Psoas muscle (tissue), 8 donors: ENCODE results near the gene ITGB3. TPM values are rescaled to one million over a fixed set of nuclear protein-coding genes. Genes with fewer than 3 reads are reported as not detected.

ENCODE experiments used
- ATAC-seq, 4 donors: fragments of 200-7000 bp; cut with Tn5 transposase; one replicate each; pipeline ENCODE4 v1.9.1; 2020; ENCODE audit warnings: moderate library complexity in 3 of 4, mild to moderate bottlenecking in 2 of 4
- DNase-seq, 2 donors: peaks; one replicate each; pipeline ENCODE4 v3.0.0-alpha.2; 2020
- H3K27ac ChIP-seq: fragments of 200-600 bp; one replicate; pipeline ENCODE4 v1.8.0; 2022
- H3K27me3 ChIP-seq, 3 donors: fragments of 200-600 bp in 1 of 3; one replicate each; pipeline versions ENCODE4 v1.6.1 to v1.8.0; 2013 to 2022; ENCODE audit warnings: low read length in 2 of 3, mild to moderate bottlenecking in 2 of 3, moderate library complexity in 1 of 3; ENCODE audit not compliant: insufficient read depth in 3 of 3
- H3K36me3 ChIP-seq, 2 donors: fragments of 200-600 bp in 1 of 2; one replicate each; pipeline versions ENCODE4 v1.6.1 to v1.8.0; 2013 to 2022; ENCODE audit warnings: low read depth in 1 of 2, mild to moderate bottlenecking in 1 of 2, moderate library complexity in 1 of 2; ENCODE audit not compliant: insufficient read depth in 1 of 2
- H3K4me1 ChIP-seq: fragments of 200-600 bp; one replicate; pipeline ENCODE4 v1.8.0; 2022
- H3K4me3 ChIP-seq: fragments of 200-600 bp; one replicate; pipeline ENCODE4 v1.8.0; 2022; ENCODE audit warnings: mild to moderate bottlenecking
- H3K9me3 ChIP-seq: fragments of 200-600 bp; one replicate; pipeline ENCODE4 v1.8.0; 2022
- WGBS, 3 donors: extraction: QIAGEN DNeasy Blood & Tissue Kit; methylation state at CpG; one replicate each; pipeline versions ENCODE4 v1.1.6 to v1.1.7; 2013; 5-methylcytosine and 5-hydroxymethylcytosine counted together
- intact Hi-C, 2 donors: fragments of 100-400 bp; cut with DNase I; formaldehyde crosslinking; loops; one replicate each; pipeline versions ENCODE4 v1.11.0 to v1.14.2; 2022
- polyA plus RNA-seq, 3 donors: library from polyadenylated mRNA; stranded (reverse); fragments of 200-250 nt; gene quantifications; one replicate each; pipeline ENCODE4 v1.2.3, GENCODE V29; 2013
- total RNA-seq, 4 donors: library from RNA; stranded (reverse); fragmentation: NEBNext Ultra II Directional in 2 of 4; extraction: Animal tissue kit (Norgen Biotek cat#: 25700) in 2 of 4; gene quantifications; one replicate each; pipeline versions ENCODE4 v1.2.1 to v1.2.4, GENCODE V29; 2021 to 2023
- TF ChIP-seq, protein P1 (sequence below): fragments of 200-600 bp; IDR thresholded peaks from one replicate; pipeline ENCODE4 v1.8.0; 2022; ENCODE audit warnings: antibody characterized with exemption
- donor health status: healthy with polysubstance abuse.
- donor health status: DM: no; HTN: no; CAD: no; lungs with moderate emphysema.
- donor health status: Bipolar disorder and iron deficiency.
- donor health status: healthy.
- donor health status: DM: yes; HTN: yes; CAD: no.
- donor health status: DM: no; HTN: no; CAD: no.
- donor health status: DM: no; HTN: no; CAD: no.
- donor health status: DM: yes; HTN: yes; CAD: no.

ITGB3 gene
- total and polyA plus RNA-seq, 7 donors: 0.32 to 5.4 (median 1.5) TPM

GRCh38 chr17:47207143-47208067 is 46.2 kb upstream of the ITGB3 start:
- Histone ChIP-seq H3K27ac (no peak overlapping the region), H3K4me3 (no peak overlapping the region), H3K4me1 (peaks cover 17% of the 10 kb centered on the region), H3K36me3 (no peaks in the 10 kb centered on the region), H3K27me3 (no peaks in the 10 kb centered on the region), H3K9me3 (no peaks in the 10 kb centered on the region)
- no peak for DNase-seq
- intact Hi-C loops: no loop called here
- TF ChIP-seq, protein P1, sequence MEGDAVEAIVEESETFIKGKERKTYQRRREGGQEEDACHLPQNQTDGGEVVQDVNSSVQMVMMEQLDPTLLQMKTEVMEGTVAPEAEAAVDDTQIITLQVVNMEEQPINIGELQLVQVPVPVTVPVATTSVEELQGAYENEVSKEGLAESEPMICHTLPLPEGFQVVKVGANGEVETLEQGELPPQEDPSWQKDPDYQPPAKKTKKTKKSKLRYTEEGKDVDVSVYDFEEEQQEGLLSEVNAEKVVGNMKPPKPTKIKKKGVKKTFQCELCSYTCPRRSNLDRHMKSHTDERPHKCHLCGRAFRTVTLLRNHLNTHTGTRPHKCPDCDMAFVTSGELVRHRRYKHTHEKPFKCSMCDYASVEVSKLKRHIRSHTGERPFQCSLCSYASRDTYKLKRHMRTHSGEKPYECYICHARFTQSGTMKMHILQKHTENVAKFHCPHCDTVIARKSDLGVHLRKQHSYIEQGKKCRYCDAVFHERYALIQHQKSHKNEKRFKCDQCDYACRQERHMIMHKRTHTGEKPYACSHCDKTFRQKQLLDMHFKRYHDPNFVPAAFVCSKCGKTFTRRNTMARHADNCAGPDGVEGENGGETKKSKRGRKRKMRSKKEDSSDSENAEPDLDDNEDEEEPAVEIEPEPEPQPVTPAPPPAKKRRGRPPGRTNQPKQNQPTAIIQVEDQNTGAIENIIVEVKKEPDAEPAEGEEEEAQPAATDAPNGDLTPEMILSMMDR: no peak
- WGBS, 3 donors: 84 to 93% (median 84%) methylated on average over 8 of the region's 8 CpGs
- ATAC-seq: no peak

- Histone ChIP-seq H3K27ac (no peak within 1 kb of the TSS), H3K9me3 (no peaks in the 10 kb centered on the region), H3K36me3 (no peaks in the 10 kb centered on the region), H3K4me3 (no peak within 1 kb of the TSS), H3K27me3 (no peaks in the 10 kb centered on the region), H3K4me1 (peaks cover 15% of the 10 kb centered on the region)
- intact Hi-C loops: no loop called here
- 57 to 73% (median 63%) methylated on average over 6 of the region's 6 CpGs for WGBS, 3 donors
- no peak for ATAC-seq
- TF ChIP-seq, protein P1: no peak
- DNase-seq: no peak
These were observed 44.7 kb upstream of the ITGB3 start, which contains the start of gene MYL4 for GRCh38 chr17:47208744-47209488. MYL4 (plus strand) TSS chr17:47209348; CDS start chr17:47209423, 75 bp downstream.

DNA sequence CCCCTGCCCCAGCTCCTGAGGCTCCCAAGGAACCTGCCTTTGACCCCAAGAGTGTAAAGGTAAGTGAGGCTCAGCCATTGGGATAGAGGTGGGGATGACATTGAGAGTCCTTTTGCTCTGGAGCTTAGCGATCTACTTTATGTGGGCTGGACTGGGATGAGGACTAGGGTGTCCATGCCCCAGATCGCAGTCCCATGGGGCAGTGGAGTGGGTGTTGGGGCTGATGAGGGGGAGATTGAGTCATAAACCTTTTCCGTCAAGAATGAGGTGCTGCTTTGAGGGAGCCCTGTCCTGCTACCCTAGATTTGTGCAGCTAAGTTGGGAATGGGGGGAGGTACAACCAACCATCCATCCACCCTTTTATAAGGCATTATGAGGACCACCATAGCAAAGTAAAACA is 44.1 kb upstream of the ITGB3 start:
- intact Hi-C loops: no loop called here
- no peaks in the 10 kb centered on the region for H3K27me3 ChIP-seq
- peaks cover 9% of the 10 kb centered on the region for H3K4me1 ChIP-seq
- H3K27ac ChIP-seq: no peak overlapping the region
- H3K36me3 ChIP-seq: no peaks in the 10 kb centered on the region
- no peak for DNase-seq
- TF ChIP-seq, protein P1: no peak
- ATAC-seq: no peak
- 93 to 99% (median 95%) methylated on average over 3 of the region's 3 CpGs for WGBS, 3 donors
- no peaks in the 10 kb centered on the region for H3K9me3 ChIP-seq
- no peak overlapping the region for H3K4me3 ChIP-seq

- WGBS, 3 donors: 44 to 72% (median 50%) methylated on average over 3 of the region's 3 CpGs
- no peaks in the 10 kb centered on the region for H3K9me3 ChIP-seq
- no peak for DNase-seq
- peaks cover 3% of the 10 kb centered on the region for H3K4me1 ChIP-seq
- no peaks in the 10 kb centered on the region for H3K36me3 ChIP-seq
- H3K4me3 ChIP-seq: no peak overlapping the region
- TF ChIP-seq, protein P1: no peak
- no peaks in the 10 kb centered on the region for H3K27me3 ChIP-seq
- intact Hi-C loops: no loop called here
- no peak for ATAC-seq
- no peak overlapping the region for H3K27ac ChIP-seq
These were observed 43.5 kb upstream of the ITGB3 start for GRCh38 chr17:47210105-47210504.
